Ishikawa (cell line): ENCODE data around the gene MAL.

ENCODE experiments used
- CEBPB ChIP-seq: IDR thresholded peaks from 2 replicates; pipeline ENCODE4 v1.6.1; 2012
- CREB1 ChIP-seq: IDR thresholded peaks from 2 replicates; pipeline ENCODE4 v1.6.1; 2012; ENCODE audit warnings: low read depth
- EGR1 ChIP-seq: IDR thresholded peaks from 2 replicates; pipeline ENCODE4 v1.6.1; 2012
- EP300 ChIP-seq: IDR thresholded peaks from 2 replicates; pipeline ENCODE4 v1.6.1; 2012; ENCODE audit warnings: borderline replicate concordance
- FOXM1 ChIP-seq: IDR thresholded peaks from 2 replicates; pipeline ENCODE4 v1.6.1; 2012; ENCODE audit warnings: low read depth, borderline replicate concordance
- NFIC ChIP-seq: IDR thresholded peaks from 2 replicates; pipeline ENCODE4 v1.6.1; 2012
- RAD21 ChIP-seq: IDR thresholded peaks from 2 replicates; pipeline ENCODE4 v1.6.1; 2012; ENCODE audit warnings: low read depth
- TAF1 ChIP-seq: IDR thresholded peaks from 2 replicates; pipeline ENCODE4 v1.6.1; 2012; ENCODE audit warnings: low read depth, mild to moderate bottlenecking
- TCF12 ChIP-seq: IDR thresholded peaks from 2 replicates; pipeline ENCODE4 v1.6.1; 2012; ENCODE audit warnings: low read depth
- TEAD4 ChIP-seq: IDR thresholded peaks from 2 replicates; pipeline ENCODE4 v1.6.1; 2012
- YY1 ChIP-seq: IDR thresholded peaks from 2 replicates; pipeline ENCODE4 v1.6.1; 2012; ENCODE audit warnings: low read depth
- ZBTB7A ChIP-seq: IDR thresholded peaks from 2 replicates; pipeline ENCODE4 v1.6.1; 2012; ENCODE audit warnings: low read depth
- TF ChIP-seq, protein P1 (sequence below): IDR thresholded peaks from 2 replicates; pipeline ENCODE4 v1.6.1; 2012
- TF ChIP-seq, protein P2 (sequence below): IDR thresholded peaks from 2 replicates; pipeline ENCODE4 v1.6.1; 2012
- TF ChIP-seq, protein P3 (sequence below): IDR thresholded peaks from 2 replicates; pipeline ENCODE4 v1.6.1; 2012; ENCODE audit warnings: low read depth, mild to moderate bottlenecking

MAL gene

DNA sequence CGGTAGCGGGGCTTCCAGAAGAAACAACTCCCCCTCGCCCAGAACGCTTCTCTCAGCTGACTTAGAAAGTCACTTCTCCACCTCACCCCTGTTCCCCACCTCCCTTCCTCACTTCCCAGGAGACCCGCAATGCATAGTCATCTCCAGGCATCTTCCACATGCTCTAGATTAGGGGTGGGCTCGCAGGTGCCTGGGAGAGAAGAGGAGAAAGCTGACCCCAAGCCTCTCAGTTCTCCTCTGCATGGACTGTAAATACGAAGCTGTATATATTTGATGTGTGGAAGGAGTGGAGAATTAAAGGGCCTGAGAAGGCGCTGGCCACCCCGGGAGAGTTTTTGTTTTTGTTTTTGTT lies 1.8 kb downstream of the MAL start:
- no peak for TF ChIP-seq EP300
- TF ChIP-seq EGR1 = no peak
- TF ChIP-seq YY1 = no peak
- TF ChIP-seq TEAD4 = no peak
- no peak for TF ChIP-seq ZBTB7A
- no peak for TF ChIP-seq FOXM1
- TF ChIP-seq, protein P1, sequence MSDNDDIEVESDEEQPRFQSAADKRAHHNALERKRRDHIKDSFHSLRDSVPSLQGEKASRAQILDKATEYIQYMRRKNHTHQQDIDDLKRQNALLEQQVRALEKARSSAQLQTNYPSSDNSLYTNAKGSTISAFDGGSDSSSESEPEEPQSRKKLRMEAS = no peak
- TF ChIP-seq TCF12 = no peak
- TF ChIP-seq, protein P2, sequence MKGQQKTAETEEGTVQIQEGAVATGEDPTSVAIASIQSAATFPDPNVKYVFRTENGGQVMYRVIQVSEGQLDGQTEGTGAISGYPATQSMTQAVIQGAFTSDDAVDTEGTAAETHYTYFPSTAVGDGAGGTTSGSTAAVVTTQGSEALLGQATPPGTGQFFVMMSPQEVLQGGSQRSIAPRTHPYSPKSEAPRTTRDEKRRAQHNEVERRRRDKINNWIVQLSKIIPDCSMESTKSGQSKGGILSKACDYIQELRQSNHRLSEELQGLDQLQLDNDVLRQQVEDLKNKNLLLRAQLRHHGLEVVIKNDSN = no peak
- no peak for TF ChIP-seq CEBPB
- no peak for TF ChIP-seq RAD21
- no peak for TF ChIP-seq TAF1

DNA sequence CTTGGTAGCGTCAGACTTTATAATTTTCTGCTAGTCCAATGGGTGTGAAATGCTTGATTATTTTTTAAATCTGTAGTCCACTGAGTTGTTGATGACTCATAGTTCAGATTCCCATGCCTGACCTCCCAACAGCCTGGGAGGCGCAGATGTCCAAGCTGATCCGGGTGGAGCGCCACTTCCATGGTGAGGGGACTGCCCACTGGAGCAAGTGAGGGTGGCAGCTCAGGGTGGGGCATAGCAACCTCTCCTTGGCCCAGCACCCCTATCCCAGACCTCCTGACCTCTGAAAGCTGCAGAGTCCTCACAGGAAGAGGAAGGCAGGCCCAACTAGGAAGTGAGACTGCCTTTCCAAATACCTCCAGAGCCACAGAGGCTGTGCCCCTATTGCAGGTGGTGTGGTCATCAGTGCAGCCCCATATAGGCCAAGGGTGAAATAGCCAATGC lies 4.4 kb downstream of the MAL start:
- TF ChIP-seq YY1 (no peak), NFIC (no peak), TCF12 (no peak), CEBPB (no peak), TEAD4 (no peak), CREB1 (no peak), RAD21 (no peak), EP300 (no peak), FOXM1 (no peak; the same call in 1 of the 2 replicates), ZBTB7A (no peak), EGR1 (no peak), TAF1 (no peak)
- TF ChIP-seq, protein P2 = no peak
- TF ChIP-seq, protein P1 = no peak
- TF ChIP-seq, protein P3, sequence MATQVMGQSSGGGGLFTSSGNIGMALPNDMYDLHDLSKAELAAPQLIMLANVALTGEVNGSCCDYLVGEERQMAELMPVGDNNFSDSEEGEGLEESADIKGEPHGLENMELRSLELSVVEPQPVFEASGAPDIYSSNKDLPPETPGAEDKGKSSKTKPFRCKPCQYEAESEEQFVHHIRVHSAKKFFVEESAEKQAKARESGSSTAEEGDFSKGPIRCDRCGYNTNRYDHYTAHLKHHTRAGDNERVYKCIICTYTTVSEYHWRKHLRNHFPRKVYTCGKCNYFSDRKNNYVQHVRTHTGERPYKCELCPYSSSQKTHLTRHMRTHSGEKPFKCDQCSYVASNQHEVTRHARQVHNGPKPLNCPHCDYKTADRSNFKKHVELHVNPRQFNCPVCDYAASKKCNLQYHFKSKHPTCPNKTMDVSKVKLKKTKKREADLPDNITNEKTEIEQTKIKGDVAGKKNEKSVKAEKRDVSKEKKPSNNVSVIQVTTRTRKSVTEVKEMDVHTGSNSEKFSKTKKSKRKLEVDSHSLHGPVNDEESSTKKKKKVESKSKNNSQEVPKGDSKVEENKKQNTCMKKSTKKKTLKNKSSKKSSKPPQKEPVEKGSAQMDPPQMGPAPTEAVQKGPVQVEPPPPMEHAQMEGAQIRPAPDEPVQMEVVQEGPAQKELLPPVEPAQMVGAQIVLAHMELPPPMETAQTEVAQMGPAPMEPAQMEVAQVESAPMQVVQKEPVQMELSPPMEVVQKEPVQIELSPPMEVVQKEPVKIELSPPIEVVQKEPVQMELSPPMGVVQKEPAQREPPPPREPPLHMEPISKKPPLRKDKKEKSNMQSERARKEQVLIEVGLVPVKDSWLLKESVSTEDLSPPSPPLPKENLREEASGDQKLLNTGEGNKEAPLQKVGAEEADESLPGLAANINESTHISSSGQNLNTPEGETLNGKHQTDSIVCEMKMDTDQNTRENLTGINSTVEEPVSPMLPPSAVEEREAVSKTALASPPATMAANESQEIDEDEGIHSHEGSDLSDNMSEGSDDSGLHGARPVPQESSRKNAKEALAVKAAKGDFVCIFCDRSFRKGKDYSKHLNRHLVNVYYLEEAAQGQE = no peak

DNA sequence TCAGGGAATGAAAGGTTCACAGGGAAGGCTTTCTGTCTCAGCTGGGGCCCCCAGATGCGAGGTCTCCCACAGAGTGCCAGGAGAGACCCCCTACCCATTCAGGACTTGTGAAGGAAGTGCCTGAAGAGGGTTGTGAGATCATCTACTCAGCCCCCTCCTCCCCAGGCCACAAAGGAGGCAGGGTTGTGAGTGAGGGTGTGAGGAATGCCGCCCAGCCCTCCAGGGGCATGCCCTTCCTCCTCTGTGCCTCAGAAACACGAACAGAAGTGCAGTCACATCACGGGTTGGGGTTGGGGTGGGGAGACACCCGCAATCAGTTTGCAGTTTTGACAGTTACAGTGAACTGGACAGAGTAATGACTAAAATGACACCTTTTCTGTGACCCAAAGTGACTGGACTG lies 5.0 kb downstream of the MAL start:
- TF ChIP-seq RAD21 (no peak), NFIC (no peak), TCF12 (no peak), TEAD4 (no peak), YY1 (no peak), CEBPB (no peak), TAF1 (no peak), FOXM1 (no peak), EGR1 (no peak), CREB1 (no peak)
- TF ChIP-seq, protein P2 = no peak
- TF ChIP-seq, protein P1 = no peak

DNA sequence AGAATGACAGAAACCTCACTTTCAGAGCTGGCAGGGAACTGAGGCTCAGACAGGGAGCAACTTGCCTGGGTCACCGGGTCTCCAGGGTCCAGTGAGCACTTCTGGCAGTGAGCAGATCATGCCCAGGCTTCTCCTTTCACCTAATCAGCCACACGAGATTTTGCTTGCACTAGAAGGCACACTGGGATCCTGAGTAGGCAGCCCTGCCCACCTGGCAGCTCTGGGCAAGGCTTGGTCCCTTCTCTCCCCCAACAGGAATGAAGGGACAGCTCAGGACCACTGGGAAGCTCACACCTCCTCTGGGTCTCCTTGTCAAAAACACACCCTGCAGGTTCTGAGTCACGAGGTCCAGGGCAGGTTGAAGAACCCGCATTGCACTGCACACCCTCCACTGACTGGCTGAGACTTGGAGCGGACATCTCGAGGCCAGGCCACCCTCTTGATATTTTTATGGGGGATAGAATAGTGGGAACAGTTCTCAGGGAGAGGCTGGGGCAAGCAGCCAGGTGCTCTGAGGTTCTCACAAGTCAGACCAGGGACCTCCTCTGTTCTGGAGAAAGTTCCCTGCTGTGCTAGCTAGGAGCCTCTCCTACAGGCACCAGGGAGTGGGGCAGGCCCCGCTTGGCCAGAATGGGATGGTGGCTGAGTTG lies 5.7 kb downstream of the MAL start:
- TF ChIP-seq TEAD4 (no peak), EP300 (no peak)
- TF ChIP-seq, protein P2 = peak; percentile 48
- TF ChIP-seq, protein P1 = peak; percentile 18; the same call in 1 of the 2 replicates

DNA sequence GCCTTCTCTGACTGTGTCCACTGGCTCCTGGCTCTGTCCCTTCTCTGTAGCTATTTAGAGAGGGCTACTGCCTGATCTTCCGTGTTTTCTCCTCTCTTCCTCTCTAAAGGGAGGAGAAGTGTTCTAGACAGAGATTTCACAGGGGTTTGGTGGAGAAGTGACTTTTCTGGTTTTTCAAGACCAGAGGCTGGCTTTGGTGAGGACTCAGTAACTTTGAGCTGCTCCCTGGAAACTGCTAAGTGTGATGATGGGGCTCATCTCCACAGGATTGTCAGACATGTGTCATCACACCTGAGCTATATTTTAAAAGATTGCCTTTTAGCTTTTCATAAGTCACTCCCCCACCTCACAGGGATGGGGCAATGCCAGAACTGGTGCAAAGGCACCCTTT lies 6.2 kb downstream of the MAL start:
- TF ChIP-seq ZBTB7A (no peak), EGR1 (no peak), TCF12 (no peak; the same call in 1 of the 2 replicates), TEAD4 (no peak), RAD21 (no peak), CREB1 (no peak), EP300 (no peak), CEBPB (no peak), YY1 (no peak), NFIC (no peak), FOXM1 (no peak), TAF1 (no peak)
- TF ChIP-seq, protein P3 = no peak
- TF ChIP-seq, protein P1 = no peak
- TF ChIP-seq, protein P2 = no peak
